ENCODE results near the gene OR6N2.

OR6N2 gene

GRCh38 chr1:158728510-158729225, 52.3 kb downstream of the OR6N2 start:
- H3K36me3 ChIP-seq (ENCODE audit: insufficient read depth, low read length), result no peaks in the 10 kb centered on the region
- TF ChIP-seq CTCF (IDR thresholded peaks at IDR 0.05; ENCODE audit: borderline replicate concordance, extremely low read depth, low read length, poor library complexity, severe bottlenecking), result no peak
- no peak for TF ChIP-seq EZH2 (IDR thresholded peaks at IDR 0.05; ENCODE audit: borderline replicate concordance, low read depth, low read length, severe bottlenecking)
- H3K79me2 ChIP-seq (ENCODE audit: insufficient read depth, low read length), result no peaks in the 10 kb centered on the region
- peaks cover 34% of the 10 kb centered on the region for H3K27me3 ChIP-seq (ENCODE audit: insufficient read depth, low read length, poor library complexity)
- no peaks in the 10 kb centered on the region for H3K9me3 ChIP-seq (ENCODE audit: insufficient read depth, low read length, severe bottlenecking)
- H3K9ac ChIP-seq (ENCODE audit: low read depth, low read length), result no peak overlapping the region
- H3K4me3 ChIP-seq (ENCODE audit: low read depth in 1 of 2, low read length in 2 of 2), result no peak overlapping the region
- ATAC-seq (ENCODE audit: insufficient read depth, low read depth), result no peak
- H2AFZ ChIP-seq (ENCODE audit: low read depth, low read length), result no peak overlapping the region
- H4K20me1 ChIP-seq (ENCODE audit: insufficient read depth, low read length), result no peaks in the 10 kb centered on the region
- H3K4me2 ChIP-seq (ENCODE audit: insufficient read depth, low read length), result no peak overlapping the region
- H3K4me1 ChIP-seq (ENCODE audit: insufficient read depth, low read length), result no peaks in the 10 kb centered on the region
- H3K27ac ChIP-seq (ENCODE audit: low read length), result no peak overlapping the region
- DNase-seq, result no peak

- H3K4me2 ChIP-seq (ENCODE audit: insufficient read depth, low read length), result no peak overlapping the region
- no peak overlapping the region for H3K27ac ChIP-seq (ENCODE audit: low read length)
- H3K36me3 ChIP-seq (ENCODE audit: insufficient read depth, low read length), result no peaks in the 10 kb centered on the region
- no peaks in the 10 kb centered on the region for H3K9me3 ChIP-seq (ENCODE audit: insufficient read depth, low read length, severe bottlenecking)
- ATAC-seq (ENCODE audit: insufficient read depth, low read depth) (no peak), DNase-seq (no peak)
- H2AFZ ChIP-seq (ENCODE audit: low read depth, low read length), result no peak overlapping the region
- no peak overlapping the region for H3K9ac ChIP-seq (ENCODE audit: low read depth, low read length)
- TF ChIP-seq EZH2 (IDR thresholded peaks at IDR 0.05; ENCODE audit: borderline replicate concordance, low read depth, low read length, severe bottlenecking), result no peak
- TF ChIP-seq CTCF (IDR thresholded peaks at IDR 0.05; ENCODE audit: borderline replicate concordance, extremely low read depth, low read length, poor library complexity, severe bottlenecking), result no peak
- no peaks in the 10 kb centered on the region for H4K20me1 ChIP-seq (ENCODE audit: insufficient read depth, low read length)
- H3K79me2 ChIP-seq (ENCODE audit: insufficient read depth, low read length), result no peaks in the 10 kb centered on the region
- no peak overlapping the region for H3K4me3 ChIP-seq (ENCODE audit: low read depth in 1 of 2, low read length in 2 of 2)
- H3K4me1 ChIP-seq (ENCODE audit: insufficient read depth, low read length), result no peaks in the 10 kb centered on the region
- H3K27me3 ChIP-seq (ENCODE audit: insufficient read depth, low read length, poor library complexity), result peaks cover 23% of the 10 kb centered on the region
These were observed 56.6 kb downstream of the OR6N2 start for GRCh38 chr1:158724442-158724841.
